Panc1 (cell line): Measurements from ENCODE around the gene E2F3.

ENCODE experiments used
- POLR2AphosphoS5 ChIP-seq: IDR thresholded peaks from 2 replicates; pipeline ENCODE4 v1.6.1; 2012; ENCODE audit warnings: mild to moderate bottlenecking, low read depth, low read length, moderate library complexity
- TCF7L2 ChIP-seq: IDR thresholded peaks from 2 replicates; pipeline ENCODE4 v1.6.1; 2011; ENCODE audit warnings: mild to moderate bottlenecking, low read depth, low read length, inconsistent platforms
- TF ChIP-seq, protein P1 (sequence below): fragments of 450-650 bp; IDR thresholded peaks from 2 replicates; pipeline ENCODE4 v1.5.1; 2017; ENCODE audit warnings: mild to moderate bottlenecking
- TF ChIP-seq, protein P2 (sequence below), 2 experiments: IDR thresholded peaks; 2 replicates each; pipeline ENCODE4 v1.6.1; 2011 to 2012; ENCODE audit warnings: low read depth in 2 of 2, control low read depth in 1 of 2, low read length in 1 of 2, mild to moderate bottlenecking in 1 of 2, moderate library complexity in 1 of 2; ENCODE audit not compliant: insufficient read depth in 1 of 2

DNA sequence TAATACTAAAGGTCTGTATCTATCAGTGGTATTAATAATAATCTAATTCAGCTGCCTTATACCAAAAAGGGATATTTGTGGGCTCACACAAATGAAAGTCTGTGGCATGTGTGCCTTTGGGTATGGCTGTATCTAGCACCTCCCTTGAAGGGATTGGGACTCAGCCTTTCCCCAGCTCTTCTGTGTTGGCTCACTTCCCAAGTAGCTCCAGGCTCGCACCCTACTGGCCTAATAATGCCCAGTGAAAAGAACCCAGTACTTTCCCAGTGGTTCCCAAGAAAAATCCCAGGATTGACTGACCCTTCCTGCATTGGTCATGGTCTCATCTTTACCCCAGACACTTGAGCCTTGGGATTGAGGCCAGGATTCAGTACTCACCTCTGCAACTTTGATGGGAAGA is 71.8 kb downstream of the E2F3 start:
- TF ChIP-seq, protein P1, sequence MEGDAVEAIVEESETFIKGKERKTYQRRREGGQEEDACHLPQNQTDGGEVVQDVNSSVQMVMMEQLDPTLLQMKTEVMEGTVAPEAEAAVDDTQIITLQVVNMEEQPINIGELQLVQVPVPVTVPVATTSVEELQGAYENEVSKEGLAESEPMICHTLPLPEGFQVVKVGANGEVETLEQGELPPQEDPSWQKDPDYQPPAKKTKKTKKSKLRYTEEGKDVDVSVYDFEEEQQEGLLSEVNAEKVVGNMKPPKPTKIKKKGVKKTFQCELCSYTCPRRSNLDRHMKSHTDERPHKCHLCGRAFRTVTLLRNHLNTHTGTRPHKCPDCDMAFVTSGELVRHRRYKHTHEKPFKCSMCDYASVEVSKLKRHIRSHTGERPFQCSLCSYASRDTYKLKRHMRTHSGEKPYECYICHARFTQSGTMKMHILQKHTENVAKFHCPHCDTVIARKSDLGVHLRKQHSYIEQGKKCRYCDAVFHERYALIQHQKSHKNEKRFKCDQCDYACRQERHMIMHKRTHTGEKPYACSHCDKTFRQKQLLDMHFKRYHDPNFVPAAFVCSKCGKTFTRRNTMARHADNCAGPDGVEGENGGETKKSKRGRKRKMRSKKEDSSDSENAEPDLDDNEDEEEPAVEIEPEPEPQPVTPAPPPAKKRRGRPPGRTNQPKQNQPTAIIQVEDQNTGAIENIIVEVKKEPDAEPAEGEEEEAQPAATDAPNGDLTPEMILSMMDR: no peak
- TF ChIP-seq POLR2AphosphoS5 (no peak), TCF7L2 (no peak)
- TF ChIP-seq, protein P2, sequence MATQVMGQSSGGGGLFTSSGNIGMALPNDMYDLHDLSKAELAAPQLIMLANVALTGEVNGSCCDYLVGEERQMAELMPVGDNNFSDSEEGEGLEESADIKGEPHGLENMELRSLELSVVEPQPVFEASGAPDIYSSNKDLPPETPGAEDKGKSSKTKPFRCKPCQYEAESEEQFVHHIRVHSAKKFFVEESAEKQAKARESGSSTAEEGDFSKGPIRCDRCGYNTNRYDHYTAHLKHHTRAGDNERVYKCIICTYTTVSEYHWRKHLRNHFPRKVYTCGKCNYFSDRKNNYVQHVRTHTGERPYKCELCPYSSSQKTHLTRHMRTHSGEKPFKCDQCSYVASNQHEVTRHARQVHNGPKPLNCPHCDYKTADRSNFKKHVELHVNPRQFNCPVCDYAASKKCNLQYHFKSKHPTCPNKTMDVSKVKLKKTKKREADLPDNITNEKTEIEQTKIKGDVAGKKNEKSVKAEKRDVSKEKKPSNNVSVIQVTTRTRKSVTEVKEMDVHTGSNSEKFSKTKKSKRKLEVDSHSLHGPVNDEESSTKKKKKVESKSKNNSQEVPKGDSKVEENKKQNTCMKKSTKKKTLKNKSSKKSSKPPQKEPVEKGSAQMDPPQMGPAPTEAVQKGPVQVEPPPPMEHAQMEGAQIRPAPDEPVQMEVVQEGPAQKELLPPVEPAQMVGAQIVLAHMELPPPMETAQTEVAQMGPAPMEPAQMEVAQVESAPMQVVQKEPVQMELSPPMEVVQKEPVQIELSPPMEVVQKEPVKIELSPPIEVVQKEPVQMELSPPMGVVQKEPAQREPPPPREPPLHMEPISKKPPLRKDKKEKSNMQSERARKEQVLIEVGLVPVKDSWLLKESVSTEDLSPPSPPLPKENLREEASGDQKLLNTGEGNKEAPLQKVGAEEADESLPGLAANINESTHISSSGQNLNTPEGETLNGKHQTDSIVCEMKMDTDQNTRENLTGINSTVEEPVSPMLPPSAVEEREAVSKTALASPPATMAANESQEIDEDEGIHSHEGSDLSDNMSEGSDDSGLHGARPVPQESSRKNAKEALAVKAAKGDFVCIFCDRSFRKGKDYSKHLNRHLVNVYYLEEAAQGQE (IDR thresholded peaks at IDR 0.05; ENCODE audit: insufficient read depth in 1 of 2, low read depth in 2 of 2, low read length in 1 of 2): no peak
